GM12873 (cell line): ENCODE data around the gene GADD45B.

Experiments used
- TF ChIP-seq, protein P1 (sequence below): IDR thresholded peaks from 2 replicates; pipeline ENCODE4 v1.5.1; 2012; ENCODE audit warnings: low read depth, mild to moderate bottlenecking, moderate library complexity, low read length, control low read depth; ENCODE audit not compliant: insufficient read depth; ENCODE audit errors: missing control alignments

The GADD45B gene

DNA sequence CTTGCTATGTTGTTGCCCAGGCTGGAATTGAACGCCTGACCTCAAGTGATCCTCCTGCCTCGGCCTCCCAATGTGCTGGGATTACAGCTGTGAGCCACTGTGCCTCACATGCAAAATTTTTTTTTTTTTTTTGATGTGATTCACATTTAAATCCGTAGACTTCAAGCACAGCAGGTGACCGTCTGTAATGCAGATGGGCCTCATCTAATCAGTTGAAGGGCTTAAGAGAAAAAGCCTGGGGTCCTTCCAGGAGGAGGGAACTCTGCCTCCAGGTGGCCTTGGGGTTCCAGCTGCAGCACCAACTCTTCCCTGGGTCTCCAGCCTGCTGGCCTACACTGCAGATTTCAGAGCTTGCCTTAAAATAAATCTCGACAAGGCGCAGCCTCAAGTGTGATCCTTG, 43.6 kb downstream of the GADD45B start:
- TF ChIP-seq, protein P1, sequence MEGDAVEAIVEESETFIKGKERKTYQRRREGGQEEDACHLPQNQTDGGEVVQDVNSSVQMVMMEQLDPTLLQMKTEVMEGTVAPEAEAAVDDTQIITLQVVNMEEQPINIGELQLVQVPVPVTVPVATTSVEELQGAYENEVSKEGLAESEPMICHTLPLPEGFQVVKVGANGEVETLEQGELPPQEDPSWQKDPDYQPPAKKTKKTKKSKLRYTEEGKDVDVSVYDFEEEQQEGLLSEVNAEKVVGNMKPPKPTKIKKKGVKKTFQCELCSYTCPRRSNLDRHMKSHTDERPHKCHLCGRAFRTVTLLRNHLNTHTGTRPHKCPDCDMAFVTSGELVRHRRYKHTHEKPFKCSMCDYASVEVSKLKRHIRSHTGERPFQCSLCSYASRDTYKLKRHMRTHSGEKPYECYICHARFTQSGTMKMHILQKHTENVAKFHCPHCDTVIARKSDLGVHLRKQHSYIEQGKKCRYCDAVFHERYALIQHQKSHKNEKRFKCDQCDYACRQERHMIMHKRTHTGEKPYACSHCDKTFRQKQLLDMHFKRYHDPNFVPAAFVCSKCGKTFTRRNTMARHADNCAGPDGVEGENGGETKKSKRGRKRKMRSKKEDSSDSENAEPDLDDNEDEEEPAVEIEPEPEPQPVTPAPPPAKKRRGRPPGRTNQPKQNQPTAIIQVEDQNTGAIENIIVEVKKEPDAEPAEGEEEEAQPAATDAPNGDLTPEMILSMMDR = no peak

DNA sequence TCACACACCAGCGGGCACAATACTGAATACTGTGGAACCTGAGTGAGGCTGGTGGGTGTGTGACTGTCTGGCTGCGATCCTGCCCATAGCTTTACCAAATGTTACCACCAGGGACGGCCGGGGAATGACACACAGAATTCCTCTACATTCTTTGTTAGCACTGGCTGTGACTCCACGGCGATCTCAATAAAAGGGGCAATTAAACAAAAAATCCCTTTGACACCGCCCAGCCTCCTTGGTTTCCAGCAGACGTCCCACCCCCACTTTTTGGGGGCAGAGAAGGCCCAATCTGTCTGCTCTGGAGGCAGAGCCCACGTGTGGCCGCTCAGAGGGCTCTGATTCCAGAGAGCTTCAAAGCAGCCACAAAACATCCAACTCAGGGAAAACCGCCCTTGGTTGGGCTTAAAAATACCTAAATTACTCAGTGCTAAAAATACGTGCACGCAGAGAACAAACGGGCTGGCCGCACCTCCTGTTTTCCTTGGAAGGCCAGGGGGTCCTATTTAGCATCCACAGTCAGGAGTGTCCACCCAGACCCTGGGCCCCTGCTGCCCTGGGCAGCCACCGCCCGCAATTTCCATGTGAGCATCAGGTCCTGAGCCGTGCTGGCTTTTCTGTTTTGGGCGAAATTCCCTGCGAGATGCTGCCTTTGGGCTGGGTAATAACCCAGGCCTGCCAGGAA, 47.8 kb downstream of the GADD45B start:
- TF ChIP-seq, protein P1 = no peak

DNA sequence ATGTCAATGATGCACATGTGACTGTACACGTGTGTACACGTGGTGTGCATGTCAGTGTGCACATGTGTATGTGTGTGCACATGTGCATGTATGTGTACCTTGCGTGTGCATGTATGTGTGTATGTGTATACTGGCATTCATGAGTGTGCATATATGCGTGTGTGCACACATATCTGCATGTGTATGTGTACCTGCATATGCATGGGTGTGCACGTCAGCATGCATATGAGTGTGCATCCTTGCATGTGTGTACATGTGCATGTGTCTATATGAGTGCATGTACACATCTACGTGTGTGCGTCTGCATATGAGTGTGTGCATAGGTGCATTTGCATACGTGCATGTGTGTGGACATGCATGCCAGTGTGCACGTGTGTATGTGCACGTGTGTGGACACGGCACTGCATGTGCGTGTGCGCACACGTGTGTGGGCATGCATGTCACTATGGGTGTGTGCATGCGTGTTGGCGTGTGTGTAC, 48.5 kb downstream of the GADD45B start:
- TF ChIP-seq, protein P1 = no peak

DNA sequence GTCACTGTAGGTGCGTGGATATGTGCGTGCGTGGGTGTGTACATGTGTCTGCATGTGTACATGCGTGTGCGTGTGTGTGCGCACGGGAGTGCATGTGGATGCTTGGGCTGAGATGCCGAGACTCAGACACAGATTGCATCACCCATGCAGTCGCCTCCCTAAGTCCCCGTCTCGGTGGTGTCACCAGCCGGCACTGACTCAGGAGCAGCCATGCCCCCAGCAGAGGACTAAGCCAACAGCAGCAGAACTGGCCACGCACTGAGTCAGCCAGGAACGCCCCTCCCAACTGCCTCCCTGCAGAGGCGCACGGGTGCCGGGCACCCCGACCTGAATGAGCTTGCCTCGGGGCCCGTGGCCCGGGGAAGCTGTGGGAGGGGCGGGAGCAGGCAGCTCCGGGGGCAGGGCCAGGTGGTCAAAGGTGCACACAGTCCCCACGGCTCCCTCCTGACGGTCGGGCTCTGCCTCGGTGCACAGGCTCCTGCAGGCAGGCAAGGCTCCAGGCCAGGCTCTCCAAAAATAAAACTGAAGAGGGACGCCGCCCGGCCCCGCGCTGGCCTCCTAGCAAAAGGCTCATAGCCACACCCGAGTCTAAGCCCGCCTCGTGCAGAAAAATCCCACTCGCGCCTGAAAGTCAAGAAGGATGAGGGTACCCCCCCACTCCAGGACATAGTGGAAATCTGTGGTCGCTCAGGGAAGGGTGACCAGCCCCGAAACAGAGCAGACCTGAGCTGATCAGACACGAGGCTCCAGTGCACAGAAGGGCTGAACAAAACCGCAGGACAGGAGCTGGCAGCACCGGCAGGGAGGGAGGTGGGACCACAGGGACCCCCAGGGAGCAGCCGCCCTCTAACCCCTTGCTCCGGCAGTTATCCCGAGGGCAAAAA, 49.2 kb downstream of the GADD45B start:
- TF ChIP-seq, protein P1 = no peak

DNA sequence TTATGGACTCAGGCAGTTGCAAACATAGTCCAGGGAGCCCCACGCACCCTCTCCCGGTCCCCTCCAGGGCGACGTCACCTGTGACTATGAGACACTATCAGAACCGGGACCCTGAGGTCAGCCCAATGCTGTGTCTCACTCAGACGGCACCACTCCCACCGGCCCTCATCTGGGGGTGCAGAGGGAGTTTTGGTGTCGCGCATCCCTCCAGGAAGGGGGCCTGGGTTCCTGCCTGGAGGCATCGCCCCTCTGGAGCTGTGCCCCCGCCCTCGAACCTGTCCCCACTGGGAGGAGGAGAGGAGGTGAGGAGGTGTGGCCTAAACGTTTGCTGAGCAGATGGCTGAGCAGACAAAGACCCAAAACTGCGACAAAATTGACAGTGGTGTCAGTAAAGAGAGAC, 51.2 kb downstream of the GADD45B start:
- TF ChIP-seq, protein P1 = no peak

DNA sequence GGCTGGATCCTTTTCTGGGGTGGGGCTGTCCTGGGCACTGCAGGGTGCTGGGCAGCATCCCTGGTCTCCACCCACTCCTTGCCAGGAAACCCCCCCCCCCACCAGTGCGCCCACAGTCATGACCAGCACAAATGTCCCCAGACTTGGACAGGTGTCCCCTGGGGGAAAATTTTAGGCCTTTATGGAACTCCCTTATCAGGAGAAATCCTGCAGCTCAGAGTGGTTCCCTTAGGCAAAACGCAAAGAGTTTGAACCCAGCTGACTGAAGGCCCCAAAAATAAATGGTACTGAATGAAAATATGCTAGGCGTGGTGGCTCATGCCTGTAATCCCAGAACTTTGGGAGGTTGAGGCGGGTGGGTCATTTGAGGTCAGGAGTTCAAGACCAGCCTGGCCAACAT, 51.8 kb downstream of the GADD45B start:
- TF ChIP-seq, protein P1 = no peak
